Activated CD4-positive, alpha-beta T cell treated with anti-CD3 and anti-CD28 coated beads for 4 hours (primary cell): ENCODE measurements around the gene CCSER2.
"Not testable (repeated sequence)": the region's sequence is repeated elsewhere in the genome, so short reads cannot be mapped to it uniquely, and the experiment has no call there.

Source experiments
- DNase-seq, 2 donors: peaks; one replicate each; pipeline ENCODE4 v3.0.0-alpha.2; 2020

CCSER2 gene

GRCh38 chr10:84312816-84313215 lies 15.6 kb upstream of the CCSER2 start:
- DNase-seq, result no peak

GRCh38 chr10:84314275-84314674 lies 14.1 kb upstream of the CCSER2 start:
- no peak for DNase-seq

- DNase-seq, result no peak
Measured at GRCh38 chr10:84317174-84317573, 11.2 kb upstream of the CCSER2 start.

GRCh38 chr10:84321902-84322301 lies 6.5 kb upstream of the CCSER2 start:
- no peak for DNase-seq

GRCh38 chr10:84323566-84323965 lies 4.8 kb upstream of the CCSER2 start:
- not testable (repeated sequence) for DNase-seq

- not testable (repeated sequence) for DNase-seq
Measured at GRCh38 chr10:84326995-84327394, 1.4 kb upstream of the CCSER2 start.

- peak; percentile 46 to 59 for DNase-seq
Measured at GRCh38 chr10:84329196-84329611, 815 bp downstream of the CCSER2 start.

- no peak for DNase-seq
Measured at GRCh38 chr10:84329986-84330651, 1.7 kb downstream of the CCSER2 start.

GRCh38 chr10:84331091-84331490 lies 2.7 kb downstream of the CCSER2 start:
- no peak for DNase-seq

- peak; percentile 58 to 60 for DNase-seq
Measured at GRCh38 chr10:84333864-84334451, 5.6 kb downstream of the CCSER2 start.

GRCh38 chr10:84334811-84335210 lies 6.4 kb downstream of the CCSER2 start:
- no peak for DNase-seq

- DNase-seq, result no peak
Measured at GRCh38 chr10:84335516-84335915, 7.1 kb downstream of the CCSER2 start.

- no peak for DNase-seq
Measured at GRCh38 chr10:84336406-84337090, 8.2 kb downstream of the CCSER2 start.

GRCh38 chr10:84337199-84337598 lies 8.8 kb downstream of the CCSER2 start:
- DNase-seq, result no peak

GRCh38 chr10:84339025-84339424 lies 10.6 kb downstream of the CCSER2 start:
- no peak for DNase-seq

GRCh38 chr10:84340187-84340586 lies 11.8 kb downstream of the CCSER2 start:
- no peak for DNase-seq

- no peak for DNase-seq
Measured at GRCh38 chr10:84340632-84341537, 12.5 kb downstream of the CCSER2 start.

GRCh38 chr10:84341538-84341856 lies 13.1 kb downstream of the CCSER2 start:
- no peak for DNase-seq

- no peak for DNase-seq
Measured at GRCh38 chr10:84341983-84342382, 13.6 kb downstream of the CCSER2 start.

GRCh38 chr10:84342584-84342983 lies 14.2 kb downstream of the CCSER2 start:
- no peak for DNase-seq

GRCh38 chr10:84343831-84344230 lies 15.4 kb downstream of the CCSER2 start:
- DNase-seq, result no peak

GRCh38 chr10:84344526-84344925 lies 16.1 kb downstream of the CCSER2 start:
- DNase-seq, result no peak

GRCh38 chr10:84347575-84348002 lies 19.2 kb downstream of the CCSER2 start:
- not testable (repeated sequence) for DNase-seq
